Sciatic nerve (tissue), 2 donors: ENCODE results near the gene ATR. TPM values are rescaled to one million over a fixed set of nuclear protein-coding genes. Genes with fewer than 3 reads are reported as not detected.

Source experiments
- ATAC-seq: fragments of 200-7000 bp; cut with Tn5 transposase; one replicate; pipeline ENCODE4 v1.9.1; 2020; ENCODE audit warnings: mild to moderate bottlenecking, moderate library complexity
- DNase-seq: peaks from one replicate; pipeline ENCODE4 v3.0.0-alpha.2; 2020; ENCODE audit warnings: low spot score
- intact Hi-C: fragments of 100-400 bp; cut with DNase I; formaldehyde crosslinking; loops from one replicate; pipeline ENCODE4 v1.14.2; 2022
- total RNA-seq: library from RNA; stranded (reverse); fragmentation: NEBNext Ultra II Directional; extraction: Animal tissue kit (Norgen Biotek cat#: 25700); gene quantifications from one replicate; pipeline ENCODE4 v1.2.1, GENCODE V29; 2021
- donor health status: DM: no; HTN: no; CAD: no.
- donor health status: DM: no; HTN: no; CAD: no.

ATR gene
- total RNA-seq, 1 donor from 2014 or later: 30.5 TPM

GRCh38 chr3:142549986-142550385 lies 28.5 kb downstream of the ATR start:
- no peak for DNase-seq
- ATAC-seq: no peak
- intact Hi-C loops: no loop called here

- DNase-seq (no peak), ATAC-seq (no peak)
- intact Hi-C loops: no loop called here
Observed at GRCh38 chr3:142543307-142543706, 35.2 kb downstream of the ATR start.

- intact Hi-C loops: no loop called here
- DNase-seq (no peak), ATAC-seq (no peak)
Observed at GRCh38 chr3:142542054-142542453, 36.5 kb downstream of the ATR start.

GRCh38 chr3:142536519-142536918 lies 42.0 kb downstream of the ATR start:
- intact Hi-C loops: no loop called here
- DNase-seq (no peak), ATAC-seq (no peak)

GRCh38 chr3:142534543-142534942 lies 44.0 kb downstream of the ATR start:
- DNase-seq (no peak), ATAC-seq (no peak)
- intact Hi-C loops: no loop called here

GRCh38 chr3:142530296-142530695 lies 48.2 kb downstream of the ATR start:
- ATAC-seq (no peak), DNase-seq (no peak)
- intact Hi-C loops: no loop called here

- intact Hi-C loops: no loop called here
- no peak for ATAC-seq
Observed at GRCh38 chr3:142523921-142524566, 54.5 kb downstream of the ATR start.

GRCh38 chr3:142509079-142509478 lies 69.5 kb downstream of the ATR start:
- ATAC-seq (no peak), DNase-seq (no peak)
- intact Hi-C loops: no loop called here

More at GRCh38 chr3:142523921-142524566, 54.5 kb downstream of the ATR start:
- DNase-seq: no peak

GRCh38 chr3:142507241-142507640 lies 71.3 kb downstream of the ATR start:
- DNase-seq (no peak), ATAC-seq (no peak)
- intact Hi-C loops: no loop called here

GRCh38 chr3:142502187-142502985 lies 76.1 kb downstream of the ATR start:
- DNase-seq: no peak
- intact Hi-C loops: no loop called here
- ATAC-seq: no peak

- intact Hi-C loops: no loop called here
- ATAC-seq (no peak), DNase-seq (no peak)
Observed at GRCh38 chr3:142501004-142501926, 77.3 kb downstream of the ATR start.

- no peak for ATAC-seq
- intact Hi-C loops: no loop called here
Observed at GRCh38 chr3:142500211-142500610, 78.3 kb downstream of the ATR start.

GRCh38 chr3:142498397-142499180 lies 79.9 kb downstream of the ATR start:
- DNase-seq (no peak), ATAC-seq (no peak)
- intact Hi-C loops: no loop called here

More at GRCh38 chr3:142500211-142500610, 78.3 kb downstream of the ATR start:
- DNase-seq: no peak

GRCh38 chr3:142497729-142498128 lies 80.8 kb downstream of the ATR start:
- ATAC-seq (no peak), DNase-seq (no peak)
- intact Hi-C loops: no loop called here

- DNase-seq (no peak), ATAC-seq (no peak)
- intact Hi-C loops: no loop called here
Observed at GRCh38 chr3:142495103-142495502, 83.4 kb downstream of the ATR start.

GRCh38 chr3:142492184-142492583 lies 86.3 kb downstream of the ATR start:
- DNase-seq (no peak), ATAC-seq (no peak)
- intact Hi-C loops: no loop called here

- DNase-seq (no peak), ATAC-seq (no peak)
- intact Hi-C loops: no loop called here
Observed at GRCh38 chr3:142489572-142490323, 88.8 kb downstream of the ATR start.

- intact Hi-C loops: no loop called here
- ATAC-seq: no peak
Observed at GRCh38 chr3:142484912-142485435, 93.6 kb downstream of the ATR start.

More at GRCh38 chr3:142484912-142485435, 93.6 kb downstream of the ATR start:
- DNase-seq: no peak
